Adipose tissue (tissue), 3 donors: ENCODE results near the gene RAMP2. TPM values are rescaled to one million over a fixed set of nuclear protein-coding genes. Genes with fewer than 3 reads are reported as not detected.
"Not testable (repeated sequence)": the region's sequence is repeated elsewhere in the genome, so short reads cannot be mapped to it uniquely, and the experiment has no call there.

Source experiments
- H3K27ac ChIP-seq: one replicate; pipeline ENCODE4 v1.5.1; 2013; ENCODE audit warnings: low read depth, low read length
- WGBS, 3 donors: extraction: QIAGEN DNeasy Blood & Tissue Kit; methylation state at CpG; one replicate each; pipeline ENCODE4 v1.1.7; 2013; 5-methylcytosine and 5-hydroxymethylcytosine counted together
- polyA plus RNA-seq, 3 donors: library from polyadenylated mRNA; stranded (reverse); fragments of 200-250 nt; gene quantifications; one replicate each; pipeline ENCODE4 v1.2.3, GENCODE V29; 2013
- donor health status: healthy with polysubstance abuse.
- donor health status: Bipolar disorder and iron deficiency.
- donor health status: healthy.

Gene RAMP2
- 100 to 1,000 TPM in 2 of 3 donors, 10 to 100 TPM in 1; 12.9 to 178 (median 156) TPM for polyA plus RNA-seq

GRCh38 chr17:42760652-42761581 lies at the start of gene RAMP2:
Gene RAMP2, plus strand, starts transcription at chr17:42761227. Its CDS starts 35 bp downstream, at chr17:42761262.
- no peak within 1 kb of the TSS for H3K27ac ChIP-seq
- 2 to 4% (median 3%) methylated on average over 52 to 92 of the region's 92 CpGs for WGBS, 3 donors

GRCh38 chr17:42720996-42721583 lies 39.9 kb upstream of the RAMP2 start:
- WGBS, 3 donors: 4 to 11% (median 10%) methylated on average over 2 of the region's 2 CpGs
- no peak overlapping the region for H3K27ac ChIP-seq

- 76 to 86% (median 86%) methylated on average over 3 of the region's 3 CpGs for WGBS, 3 donors
Measured at GRCh38 chr17:42723636-42724035, 37.4 kb upstream of the RAMP2 start.

GRCh38 chr17:42725143-42725542 lies 35.9 kb upstream of the RAMP2 start:
- no peak overlapping the region for H3K27ac ChIP-seq
- 95 to 99% (median 98%) methylated on average over 6 of the region's 6 CpGs for WGBS, 3 donors

More at GRCh38 chr17:42723636-42724035, 37.4 kb upstream of the RAMP2 start:
- H3K27ac ChIP-seq: no peak overlapping the region

- WGBS, 3 donors: 58 to 91% (median 83%) methylated on average over 1 of the region's 1 CpG
- H3K27ac ChIP-seq: no peak overlapping the region
Measured at GRCh38 chr17:42740699-42741098, 20.3 kb upstream of the RAMP2 start.

GRCh38 chr17:42742916-42743315 lies 18.1 kb upstream of the RAMP2 start:
- H3K27ac ChIP-seq: not testable (repeated sequence)
- 88 to 91% (median 88%) methylated on average over 11 of the region's 11 CpGs for WGBS, 3 donors

- 47 to 50% (median 47%) methylated on average over 10 of the region's 10 CpGs for WGBS, 3 donors
- H3K27ac ChIP-seq: no peak overlapping the region
Measured at GRCh38 chr17:42743595-42744282, 17.3 kb upstream of the RAMP2 start.

- H3K27ac ChIP-seq: peak overlapping the region; percentile 65
- WGBS, 3 donors: 0 to 1% (median 0%) methylated on average over 32 of the region's 32 CpGs
Measured at GRCh38 chr17:42744283-42744805, 16.7 kb upstream of the RAMP2 start.

GRCh38 chr17:42744806-42745617 lies 16.0 kb upstream of the RAMP2 start, which contains the start of gene EZH1:
Gene EZH1, minus strand, starts transcription at chr17:42745040. Its CDS starts 16,099 bp downstream, at chr17:42728941.
- 5 to 6% (median 5%) methylated on average over 45 to 50 of the region's 50 CpGs for WGBS, 3 donors
- peak within 1 kb of the TSS; percentile 65 for H3K27ac ChIP-seq

GRCh38 chr17:42748202-42748907 lies 12.7 kb upstream of the RAMP2 start:
- no peak overlapping the region for H3K27ac ChIP-seq
- 53 to 57% (median 53%) methylated on average over 7 of the region's 7 CpGs for WGBS, 3 donors

- 52 to 68% (median 57%) methylated on average over 11 of the region's 11 CpGs for WGBS, 3 donors
- peak overlapping the region; percentile 35 for H3K27ac ChIP-seq
Measured at GRCh38 chr17:42748908-42749798, 11.9 kb upstream of the RAMP2 start.

GRCh38 chr17:42750739-42751344 lies 10.2 kb upstream of the RAMP2 start:
- 12 to 31% (median 14%) methylated on average over 3 of the region's 3 CpGs for WGBS, 3 donors
- peak overlapping the region; percentile 40 for H3K27ac ChIP-seq

GRCh38 chr17:42751628-42752027 lies 9.4 kb upstream of the RAMP2 start:
- no peak overlapping the region for H3K27ac ChIP-seq
- 66 to 79% (median 72%) methylated on average over 7 of the region's 7 CpGs for WGBS, 3 donors

- no peak overlapping the region for H3K27ac ChIP-seq
- 58 to 72% (median 61%) methylated on average over 3 of the region's 3 CpGs for WGBS, 3 donors
Measured at GRCh38 chr17:42754782-42755181, 6.2 kb upstream of the RAMP2 start.

- no peak overlapping the region for H3K27ac ChIP-seq
- WGBS, 3 donors: 44 to 49% (median 48%) methylated on average over 11 of the region's 11 CpGs
Measured at GRCh38 chr17:42759982-42760651, 910 bp upstream of the RAMP2 start.
